AG10803 (cell line): Measurements from ENCODE around the gene CADM1.
A peak's percentile ranks its signal among the peaks of the same experiment; 100 is the strongest.

Experiments used
- DNase-seq: peaks from one replicate; pipeline ENCODE4 v3.0.0; 2010; ENCODE audit warnings: low read depth
- H3K4me3 ChIP-seq: 2 replicates; pipeline ENCODE4 v1.5.1; 2011; ENCODE audit warnings: mild to moderate bottlenecking, low read length, control low read depth
- CTCF ChIP-seq: conservative IDR thresholded peaks from 2 replicates; pipeline ENCODE4 v1.5.1; 2011; ENCODE audit warnings: mild to moderate bottlenecking, low read length, control low read depth, inconsistent platforms

CADM1 gene

GRCh38 chr11:115325523-115325922 is 178.7 kb downstream of the CADM1 start:
- TF ChIP-seq CTCF = no peak
- H3K4me3 ChIP-seq = no peak overlapping the region
- DNase-seq = no peak

- peak; percentile 88 for TF ChIP-seq CTCF
- DNase-seq = peak; percentile 61
- H3K4me3 ChIP-seq = peak overlapping the region; percentile 28; the same call in 1 of the 2 replicates
Observed at GRCh38 chr11:115324581-115325432, 179.4 kb downstream of the CADM1 start.

GRCh38 chr11:115322553-115323203 is 181.5 kb downstream of the CADM1 start:
- DNase-seq = no peak
- no peak overlapping the region for H3K4me3 ChIP-seq
- no peak for TF ChIP-seq CTCF

- DNase-seq = peak; percentile 65
- no peak for TF ChIP-seq CTCF
Observed at GRCh38 chr11:115321605-115322289, 182.5 kb downstream of the CADM1 start.

GRCh38 chr11:115317277-115318185 is 186.7 kb downstream of the CADM1 start:
- DNase-seq = peak; percentile 5
- H3K4me3 ChIP-seq = no peak overlapping the region
- no peak for TF ChIP-seq CTCF

More at GRCh38 chr11:115321605-115322289, 182.5 kb downstream of the CADM1 start:
- H3K4me3 ChIP-seq = no peak overlapping the region

GRCh38 chr11:115316696-115317095 is 187.5 kb downstream of the CADM1 start:
- no peak overlapping the region for H3K4me3 ChIP-seq
- no peak for DNase-seq
- TF ChIP-seq CTCF = no peak
